ENCODE data around the gene CEND1.

- TF ChIP-seq POLR2A (IDR thresholded peaks at IDR 0.05; ENCODE audit: low read depth, low read length), result no peak; the same call in 1 of the 2 replicates
- no peak for TF ChIP-seq POLR2AphosphoS5 (IDR thresholded peaks at IDR 0.05; ENCODE audit: low read depth, low read length)
- no peak for TF ChIP-seq TAF1 (IDR thresholded peaks at IDR 0.05; ENCODE audit: borderline replicate concordance, low read depth, low read length)
Observed at GRCh38 chr11:837990-838307, 48.1 kb upstream of the CEND1 start.
